GM12872 (cell line): ENCODE measurements around the gene NTSR1.

Experiments used
- TF ChIP-seq, protein P1 (sequence below): IDR thresholded peaks from 3 replicates; pipeline ENCODE4 v1.5.1; 2011; ENCODE audit warnings: low read depth, mild to moderate bottlenecking, low read length, moderate library complexity; ENCODE audit not compliant: insufficient read depth

The NTSR1 gene

DNA sequence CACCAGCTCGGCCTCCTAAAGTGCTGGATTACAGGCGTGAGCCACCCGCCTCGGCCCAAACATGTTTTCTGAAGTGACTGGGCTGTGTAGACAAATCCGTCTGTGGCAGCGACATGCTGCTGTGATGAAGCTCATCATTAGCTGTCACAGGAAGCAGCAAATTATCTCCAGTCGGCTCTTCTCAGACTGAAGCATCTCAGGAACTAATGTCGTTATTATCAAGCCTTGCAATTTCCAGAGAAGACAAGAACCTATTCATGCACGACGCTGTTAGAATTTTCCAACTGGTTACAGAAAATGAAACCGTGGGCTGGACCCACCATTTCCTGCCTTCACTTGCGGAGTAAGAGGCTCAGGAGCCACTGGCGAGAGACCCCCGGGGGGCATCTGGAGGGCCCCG, 17.1 kb upstream of the NTSR1 start:
- TF ChIP-seq, protein P1, sequence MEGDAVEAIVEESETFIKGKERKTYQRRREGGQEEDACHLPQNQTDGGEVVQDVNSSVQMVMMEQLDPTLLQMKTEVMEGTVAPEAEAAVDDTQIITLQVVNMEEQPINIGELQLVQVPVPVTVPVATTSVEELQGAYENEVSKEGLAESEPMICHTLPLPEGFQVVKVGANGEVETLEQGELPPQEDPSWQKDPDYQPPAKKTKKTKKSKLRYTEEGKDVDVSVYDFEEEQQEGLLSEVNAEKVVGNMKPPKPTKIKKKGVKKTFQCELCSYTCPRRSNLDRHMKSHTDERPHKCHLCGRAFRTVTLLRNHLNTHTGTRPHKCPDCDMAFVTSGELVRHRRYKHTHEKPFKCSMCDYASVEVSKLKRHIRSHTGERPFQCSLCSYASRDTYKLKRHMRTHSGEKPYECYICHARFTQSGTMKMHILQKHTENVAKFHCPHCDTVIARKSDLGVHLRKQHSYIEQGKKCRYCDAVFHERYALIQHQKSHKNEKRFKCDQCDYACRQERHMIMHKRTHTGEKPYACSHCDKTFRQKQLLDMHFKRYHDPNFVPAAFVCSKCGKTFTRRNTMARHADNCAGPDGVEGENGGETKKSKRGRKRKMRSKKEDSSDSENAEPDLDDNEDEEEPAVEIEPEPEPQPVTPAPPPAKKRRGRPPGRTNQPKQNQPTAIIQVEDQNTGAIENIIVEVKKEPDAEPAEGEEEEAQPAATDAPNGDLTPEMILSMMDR: no peak

DNA sequence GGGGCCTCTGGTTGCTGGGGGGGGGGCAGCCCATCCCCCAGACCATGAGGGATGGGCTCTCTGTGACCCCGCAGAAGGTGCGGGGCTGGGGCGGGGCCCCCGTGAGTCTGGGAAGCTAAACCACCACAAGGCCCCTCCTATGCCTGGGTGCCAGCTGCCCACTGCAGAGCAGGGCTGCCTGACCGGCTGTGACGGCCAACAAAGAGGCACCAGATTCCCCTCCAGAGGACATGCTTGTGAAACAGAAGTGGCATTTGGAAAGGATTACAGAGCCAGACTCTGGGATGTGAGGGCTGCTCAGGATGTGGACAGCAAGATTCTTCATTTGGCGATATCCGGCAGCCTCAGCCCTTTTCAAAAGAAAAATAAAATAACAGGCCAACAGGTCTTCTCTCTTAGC, 16.5 kb upstream of the NTSR1 start:
- TF ChIP-seq, protein P1: no peak

DNA sequence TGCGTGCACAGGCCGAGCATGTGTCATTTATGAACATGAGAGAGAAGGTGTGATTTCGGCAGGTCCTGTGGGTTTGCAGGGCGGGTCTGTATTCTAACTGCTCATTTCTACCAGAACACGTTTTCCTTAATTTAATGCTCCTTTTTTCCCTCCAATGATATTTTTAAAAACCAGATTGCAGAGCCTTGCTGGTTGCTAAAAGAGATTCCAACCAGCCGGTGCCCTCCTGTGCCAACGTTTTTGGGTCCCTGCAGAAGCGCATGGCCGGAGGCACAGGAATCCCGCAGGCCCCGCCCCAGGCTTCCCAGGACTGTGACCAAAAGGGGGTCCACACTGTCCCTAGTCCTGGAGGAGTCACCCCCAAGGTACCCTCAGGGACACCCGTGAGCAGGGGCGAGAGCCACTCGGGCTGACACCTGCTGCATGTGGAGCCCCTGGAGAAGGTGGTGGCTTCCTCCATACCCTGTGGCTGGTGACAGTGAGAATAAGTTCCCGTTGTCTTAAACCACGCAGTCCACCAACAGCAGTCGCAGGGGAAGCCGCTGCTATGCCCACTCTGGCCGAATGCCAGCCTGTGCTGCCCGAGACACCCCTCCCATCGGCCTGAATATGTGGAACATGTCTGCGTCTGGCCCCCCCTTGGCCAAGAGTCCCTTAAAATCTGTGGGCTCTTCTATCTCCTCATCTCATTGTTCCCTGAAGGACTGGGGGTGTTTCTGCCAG, 15.7 kb upstream of the NTSR1 start:
- TF ChIP-seq, protein P1: no peak

DNA sequence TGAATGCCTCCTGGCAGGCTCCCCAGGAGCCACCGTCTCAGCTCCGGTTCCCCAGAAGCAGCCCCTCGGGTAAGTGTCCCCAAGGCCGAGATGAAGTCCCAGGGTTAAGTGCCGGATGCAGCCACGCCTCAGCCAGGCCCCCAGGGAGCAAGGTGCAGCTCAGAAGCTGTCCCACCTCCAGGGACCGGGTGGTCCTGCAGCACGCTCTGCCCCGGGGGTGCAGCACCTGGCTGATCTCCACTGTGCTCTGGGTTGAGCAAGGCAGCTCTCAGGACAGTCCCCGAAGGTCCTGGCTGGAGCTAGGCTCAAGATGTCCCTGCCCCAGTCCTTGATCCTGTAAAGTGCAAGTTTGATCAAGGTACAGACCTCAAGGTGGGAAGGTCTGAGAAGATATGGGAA, 15.1 kb upstream of the NTSR1 start:
- TF ChIP-seq, protein P1: no peak

DNA sequence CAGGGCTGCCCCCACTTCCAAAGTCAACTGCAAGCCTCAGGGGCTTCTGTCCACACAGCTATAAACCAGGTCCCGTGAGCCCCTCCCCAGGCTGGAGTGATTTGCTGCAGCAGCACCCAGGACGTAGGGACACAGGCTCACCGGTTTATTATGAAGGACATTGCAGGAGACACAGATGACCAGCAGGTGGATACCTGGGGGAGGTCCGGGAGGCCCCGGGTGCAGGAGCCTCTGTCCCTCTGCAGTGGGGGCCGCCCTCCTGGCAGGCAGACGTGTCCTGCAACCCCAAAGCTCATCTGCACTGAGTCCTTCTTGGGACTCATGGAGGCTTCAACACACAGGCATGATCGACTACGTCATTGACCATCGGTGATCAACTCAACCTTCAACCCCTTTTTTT, 14.5 kb upstream of the NTSR1 start:
- TF ChIP-seq, protein P1: no peak

DNA sequence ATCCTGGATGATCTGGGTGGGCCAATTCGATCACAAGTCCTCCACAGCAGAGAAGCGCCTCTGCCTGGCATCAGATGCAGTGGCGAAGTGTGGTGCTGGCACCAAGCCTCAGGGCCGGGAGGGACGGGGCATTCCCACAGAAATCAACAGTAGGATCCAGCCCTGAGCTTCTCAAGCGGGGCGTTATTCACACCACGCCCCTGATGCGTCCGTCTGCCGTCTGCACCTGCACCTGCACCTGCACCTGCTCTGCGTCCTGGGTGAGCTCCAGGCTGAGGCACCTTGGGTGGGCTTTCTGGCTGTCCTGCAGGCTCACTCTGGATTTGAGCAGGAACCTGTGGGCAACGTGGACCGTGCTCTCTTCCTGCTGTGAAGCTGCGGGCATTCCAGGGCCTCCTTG, 13.8 kb upstream of the NTSR1 start:
- TF ChIP-seq, protein P1: no peak

DNA sequence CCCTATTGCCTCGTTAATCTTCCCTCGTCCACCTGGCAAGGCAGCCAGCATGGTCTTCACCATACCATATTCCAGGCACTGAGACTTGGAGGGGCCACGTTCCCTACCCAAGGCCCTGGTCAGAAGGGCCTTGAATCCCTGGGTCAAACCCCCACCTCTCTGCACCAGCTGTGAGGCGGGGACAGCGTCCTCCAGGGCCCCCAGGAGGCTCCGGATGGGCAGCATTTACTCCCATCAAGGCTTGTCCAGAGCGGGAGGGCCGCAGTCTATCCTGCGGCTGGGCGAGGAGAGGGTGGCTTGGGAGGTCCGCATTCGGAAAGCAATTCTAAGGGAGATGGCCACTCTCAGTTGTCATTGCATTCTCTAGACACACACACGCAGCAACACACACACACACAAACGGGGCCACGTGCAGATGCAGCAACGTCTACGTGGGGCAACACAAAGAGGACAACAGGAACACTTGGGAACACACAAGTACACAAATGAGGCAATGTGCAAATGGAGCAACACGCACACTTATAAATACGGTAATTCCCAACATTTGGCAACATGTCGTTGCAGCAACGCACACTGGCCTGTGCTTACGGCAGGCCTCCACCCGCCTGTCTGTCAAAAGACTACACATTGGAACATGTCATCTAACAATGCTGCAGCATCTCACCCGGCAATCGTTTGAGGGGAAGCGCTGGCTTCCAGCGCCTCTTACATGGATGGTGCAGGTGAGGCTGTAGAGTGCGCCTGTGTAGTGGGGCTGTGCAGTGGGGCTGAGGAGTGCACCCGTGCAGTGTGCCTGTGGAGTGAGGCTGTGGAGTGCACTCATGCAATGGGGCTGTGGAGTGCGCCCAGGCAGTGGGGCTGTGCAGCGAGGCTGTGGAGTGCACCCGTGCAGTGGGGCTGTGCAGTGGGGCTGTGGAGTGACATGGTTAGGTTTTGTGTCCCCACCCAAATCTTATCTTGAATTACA, 12.9 kb upstream of the NTSR1 start:
- TF ChIP-seq, protein P1: no peak
